IMR-90 (cell line): Measurements from ENCODE around the gene SSH2. TPM values are rescaled to one million over a fixed set of nuclear protein-coding genes. Genes with fewer than 3 reads are reported as not detected.

Source experiments
- ATAC-seq: fragments of 200-7000 bp; cut with Tn5 transposase; 2 replicates; pipeline ENCODE4 v1.9.1; 2020; ENCODE audit warnings: low read depth, mild to moderate bottlenecking, moderate library complexity
- BruUV-seq: library from RNA; stranded (reverse); fragments of 400-500 nt; replicated peaks from 2 replicates; lab custom pipeline; 2021; lab: Mats Ljungman, UMichigan
- CTCF ChIA-PET: fragments of 300-600 bp; formaldehyde crosslinking; extraction: SDS; loops from one replicate; lab custom pipeline; 2021; ENCODE audit warnings: antibody characterized with exemption; lab: Yijun Ruan, JAX
- POLR2A ChIA-PET: fragments of 300-600 bp; sonication (Branson Sonifier 250); formaldehyde crosslinking; loops from one replicate; lab custom pipeline; 2022; ENCODE audit warnings: antibody characterized with exemption; ENCODE audit not compliant: unreplicated experiment; lab: Charles Lee
- DNase-seq: peaks from one replicate; pipeline ENCODE4 v3.0.0; 2013
- H2AFZ ChIP-seq: replicated peaks from 2 replicates; pipeline ENCODE3; 2013; ENCODE audit warnings: low read length, mild to moderate bottlenecking; ENCODE audit not compliant: poor library complexity
- H2AK5ac ChIP-seq: 2 replicates; pipeline ENCODE4 v1.6.1; 2013; ENCODE audit warnings: low read depth, low read length, inconsistent platforms
- H2AK9ac ChIP-seq: replicated peaks from 2 replicates; pipeline ENCODE3; 2013; ENCODE audit warnings: mild to moderate bottlenecking, low read depth, low read length, moderate library complexity; ENCODE audit not compliant: poor library complexity
- H2BK120ac ChIP-seq: 2 replicates; pipeline ENCODE4 v1.6.1; 2013; ENCODE audit warnings: low read depth, low read length, inconsistent platforms
- H2BK15ac ChIP-seq: 3 replicates; pipeline ENCODE4 v1.6.1; 2013; ENCODE audit warnings: low read depth, low read length, inconsistent platforms
- H2BK20ac ChIP-seq: 2 replicates; pipeline ENCODE4 v1.6.1; 2013; ENCODE audit warnings: low read depth, mild to moderate bottlenecking, inconsistent platforms, low read length, moderate library complexity
- H2BK5ac ChIP-seq: 2 replicates; pipeline ENCODE4 v1.6.1; 2013; ENCODE audit warnings: mild to moderate bottlenecking, low read depth, low read length, inconsistent platforms; ENCODE audit not compliant: poor library complexity, severe bottlenecking
- H3K14ac ChIP-seq: replicated peaks from 2 replicates; pipeline ENCODE4 v1.6.1; 2013; ENCODE audit warnings: low read depth, low read length, inconsistent platforms
- H3K18ac ChIP-seq: 2 replicates; pipeline ENCODE4 v1.6.1; 2013; ENCODE audit warnings: low read depth, low read length, control low read depth
- H3K23ac ChIP-seq: 2 replicates; pipeline ENCODE4 v1.6.1; 2013; ENCODE audit warnings: low read depth, low read length, inconsistent platforms
- H3K27ac ChIP-seq: 2 replicates; pipeline ENCODE4 v1.5.1; 2013; ENCODE audit warnings: mild to moderate bottlenecking, control low read depth, low read length; ENCODE audit not compliant: insufficient read depth
- H3K27me3 ChIP-seq: 2 replicates; pipeline ENCODE4 v1.6.1; 2013; ENCODE audit warnings: low read length; ENCODE audit not compliant: control insufficient read depth, insufficient read depth
- H3K36me3 ChIP-seq: 2 replicates; pipeline ENCODE4 v1.6.1; 2013; ENCODE audit warnings: low read length, mixed read lengths; ENCODE audit not compliant: control insufficient read depth, insufficient read depth
- H3K4ac ChIP-seq: 2 replicates; pipeline ENCODE4 v1.6.1; 2013; ENCODE audit warnings: low read depth, low read length, inconsistent platforms
- H3K4me1 ChIP-seq: 2 replicates; pipeline ENCODE4 v1.6.1; 2013; ENCODE audit warnings: low read length, mixed read lengths; ENCODE audit not compliant: control insufficient read depth, insufficient read depth
- H3K4me2 ChIP-seq: 2 replicates; pipeline ENCODE4 v1.6.1; 2013; ENCODE audit warnings: low read depth, mild to moderate bottlenecking, control low read depth, low read length, moderate library complexity
- H3K4me3 ChIP-seq: 2 replicates; pipeline ENCODE4 v1.5.1; 2013; ENCODE audit warnings: low read depth, mild to moderate bottlenecking, control low read depth, low read length, moderate library complexity; ENCODE audit not compliant: insufficient read depth
- H3K56ac ChIP-seq: 2 replicates; pipeline ENCODE4 v1.6.1; 2013; ENCODE audit warnings: low read length, inconsistent platforms; ENCODE audit not compliant: insufficient read depth; ENCODE audit errors: extremely low read depth
- H3K79me1 ChIP-seq, 2 experiments: 2 replicates each; pipeline ENCODE4 v1.6.1; 2013; ENCODE audit warnings: low read length in 2 of 2, inconsistent platforms in 1 of 2, low read depth in 1 of 2
- H3K9ac ChIP-seq: 2 replicates; pipeline ENCODE4 v1.6.1; 2013; ENCODE audit warnings: low read depth, low read length, control low read depth
- H3K9me1 ChIP-seq: 2 replicates; pipeline ENCODE4 v1.6.1; 2013; ENCODE audit warnings: low read length, inconsistent platforms; ENCODE audit not compliant: insufficient read depth
- H3K9me3 ChIP-seq: 2 replicates; pipeline ENCODE4 v1.6.1; 2013; ENCODE audit warnings: low read length; ENCODE audit not compliant: control insufficient read depth, insufficient read depth
- H4K20me1 ChIP-seq: 2 replicates; pipeline ENCODE4 v1.6.1; 2013; ENCODE audit warnings: low read length, inconsistent platforms; ENCODE audit not compliant: insufficient read depth
- H4K5ac ChIP-seq: 2 replicates; pipeline ENCODE4 v1.6.1; 2013; ENCODE audit warnings: mild to moderate bottlenecking, low read depth, low read length, control low read depth
- H4K8ac ChIP-seq, 2 experiments: 2 replicates each; pipeline ENCODE4 v1.6.1; 2013; ENCODE audit warnings: low read depth in 2 of 2, low read length in 2 of 2, control low read depth in 1 of 2, inconsistent platforms in 1 of 2
- H4K91ac ChIP-seq: 2 replicates; pipeline ENCODE4 v1.6.1; 2013; ENCODE audit warnings: low read depth, low read length, inconsistent platforms; ENCODE audit not compliant: insufficient read depth
- BHLHE40 ChIP-seq: fragments of 150-350 bp; IDR thresholded peaks from 2 replicates; pipeline ENCODE4 v1.6.1; 2016; ENCODE audit warnings: mild to moderate bottlenecking, low read depth, low read length
- CHD1 ChIP-seq: IDR thresholded peaks from 2 replicates; pipeline ENCODE4 v1.6.1; 2012; ENCODE audit warnings: low read depth, low read length, improper control_type of control experiment
- CTCF ChIP-seq: conservative IDR thresholded peaks from 2 replicates; pipeline ENCODE4 v1.5.1; 2012; ENCODE audit warnings: mild to moderate bottlenecking, low read depth, low read length, improper control_type of control experiment
- ELK1 ChIP-seq: fragments of 150-350 bp; IDR thresholded peaks from 2 replicates; pipeline ENCODE4 v1.6.1; 2016; ENCODE audit warnings: low read depth, mild to moderate bottlenecking, low read length, moderate library complexity, borderline replicate concordance
- FOS ChIP-seq: fragments of 150-350 bp; IDR thresholded peaks from 2 replicates; pipeline ENCODE4 v1.6.1; 2016; ENCODE audit warnings: low read depth, low read length
- MAFK ChIP-seq: IDR thresholded peaks from 2 replicates; pipeline ENCODE4 v1.6.1; 2012; ENCODE audit warnings: low read depth, low read length, improper control_type of control experiment
- MAZ ChIP-seq: IDR thresholded peaks from 2 replicates; pipeline ENCODE4 v1.6.1; 2012; ENCODE audit warnings: low read depth, mild to moderate bottlenecking, low read length, improper control_type of control experiment, moderate library complexity, borderline replicate concordance
- NFE2L2 ChIP-seq: fragments of 150-350 bp; IDR thresholded peaks from 2 replicates; pipeline ENCODE4 v1.6.1; 2016; ENCODE audit warnings: low read depth, mild to moderate bottlenecking, low read length
- RAD21 ChIP-seq: IDR thresholded peaks from 2 replicates; pipeline ENCODE4 v1.6.1; 2012; ENCODE audit warnings: low read length, improper control_type of control experiment
- RFX5 ChIP-seq: IDR thresholded peaks from 2 replicates; pipeline ENCODE4 v1.8.0; 2012; ENCODE audit warnings: low read depth, mild to moderate bottlenecking, low read length, moderate library complexity
- WGBS, 2 experiments: methylation state at CpG; one replicate each; pipeline versions ENCODE4 v1.1.5 to v1.1.7; 2013; ENCODE audit warnings: missing lambda C conversion rate in 2 of 2; ENCODE audit not compliant: insufficient read length in 1 of 2; ENCODE audit errors: extremely low coverage in 2 of 2; 5-methylcytosine and 5-hydroxymethylcytosine counted together
- dilution Hi-C: fragments of 300-500 bp; cut with HindIII; formaldehyde crosslinking; loops from one replicate; pipeline ENCODE4 v1.14.3; 2018; ENCODE audit warnings: low sequenced_read_pairs; ENCODE audit not compliant: unreplicated experiment
- in situ Hi-C: fragments of 300-500 bp; cut with MboI; formaldehyde crosslinking; loops from 3 replicates; pipeline ENCODE4 v1.14.3; 2019; ENCODE audit warnings: low sequenced_read_pairs, inconsistent platforms, mixed read lengths
- intact Hi-C: fragments of 100-400 bp; cut with micrococcal nuclease; formaldehyde crosslinking; loops from 2 replicates; pipeline ENCODE4 v1.10.0; 2022
- polyA plus RNA-seq, 3 experiments: library from polyadenylated mRNA; depleted of rRNA; stranded (reverse); fragments of >200 nt; gene quantifications; 2 replicates each; pipeline ENCODE4 v1.2.3, GENCODE V29; 2012; ENCODE audit warnings: low replicate concordance in 1 of 3
- total RNA-seq: library from RNA; depleted of rRNA; stranded (reverse); fragments of >200 nt; gene quantifications from 2 replicates; pipeline ENCODE4 v1.2.3, GENCODE V29; 2012

The SSH2 gene
- total and polyA plus RNA-seq, 2 of the 4 experiments (the other 2 are of a cell fraction), result 9.3 TPM

GRCh38 chr17:29595943-29596774 lies 333.9 kb downstream of the SSH2 start:
- 0 out of 2 replicates have a peak overlapping the region, but pooled peaks have one; percentile 10 for H2AK5ac ChIP-seq
- peaks cover 36% of the 10 kb centered on the region for H4K20me1 ChIP-seq
- no peak overlapping the region for H2AFZ ChIP-seq
- no peaks in the 10 kb centered on the region for H3K9me1 ChIP-seq
- no peak overlapping the region for H3K14ac ChIP-seq
- H3K18ac ChIP-seq, result no peak overlapping the region
- no peak overlapping the region for H3K23ac ChIP-seq
- no peak overlapping the region for H2BK20ac ChIP-seq
- no peaks in the 10 kb centered on the region for H3K36me3 ChIP-seq
- H3K4me1 ChIP-seq, result peaks cover 16% of the 10 kb centered on the region
- no peak overlapping the region for H4K91ac ChIP-seq
- intact Hi-C loops, result no loop called here
- H2BK120ac ChIP-seq, result no peak overlapping the region
- POLR2A ChIA-PET, result no interaction called here
- no peak for DNase-seq
- no peaks in the 10 kb centered on the region for H3K9me3 ChIP-seq
- peaks cover 2% of the 10 kb centered on the region; the same call in 1 of the 2 replicates for H3K27me3 ChIP-seq
- no peak overlapping the region for H3K4ac ChIP-seq
- TF ChIP-seq CHD1, result no peak
- no peak for TF ChIP-seq MAZ
- TF ChIP-seq CTCF, result no peak
- no peak for TF ChIP-seq RAD21
- no peak for TF ChIP-seq BHLHE40
- TF ChIP-seq FOS, result no peak
- no peak for TF ChIP-seq NFE2L2
- no peak for TF ChIP-seq MAFK
- TF ChIP-seq RFX5, result no peak
- no peak for TF ChIP-seq ELK1
- H3K56ac ChIP-seq, result no peak overlapping the region
- BruUV-seq, result no TSS peak
- no peak overlapping the region for H2AK9ac ChIP-seq
- dilution Hi-C loops, result no loop called here
- H3K27ac ChIP-seq, result no peak overlapping the region
- no peak overlapping the region for H4K5ac ChIP-seq
- 85% methylated on average over 4 of the region's 12 CpGs; no CpG with 5 or more reads in 1 of the 2 experiments for WGBS, 2 experiments
- CTCF ChIA-PET, result no interaction called here
- H2BK5ac ChIP-seq, result no peak overlapping the region
- H2BK15ac ChIP-seq, result no peak overlapping the region
- in situ Hi-C loops, result no loop called here
- H4K8ac ChIP-seq, result no peak overlapping the region
- H3K79me1 ChIP-seq, result peaks cover 0 to 16% of the 10 kb centered on the region in 2 experiments
- no peak overlapping the region for H3K9ac ChIP-seq
- no peak overlapping the region for H3K4me3 ChIP-seq
- ATAC-seq, result no peak
- no peak overlapping the region for H3K4me2 ChIP-seq
